A549 treated with DMSO at 1 μM for 4 hours (cell line): ENCODE measurements around the gene DHCR24. TPM values are rescaled to one million over a fixed set of nuclear protein-coding genes. Genes with fewer than 3 reads are reported as not detected.

Source experiments
- total RNA-seq: library from RNA; stranded (reverse); fragments of 200-300 nt; extraction: Qiagen RNA extraction; gene quantifications from 5 replicates; pipeline ENCODE4 v1.2.3, GENCODE V29; 2022; ENCODE audit warnings: low read depth

DHCR24 gene, protein sequence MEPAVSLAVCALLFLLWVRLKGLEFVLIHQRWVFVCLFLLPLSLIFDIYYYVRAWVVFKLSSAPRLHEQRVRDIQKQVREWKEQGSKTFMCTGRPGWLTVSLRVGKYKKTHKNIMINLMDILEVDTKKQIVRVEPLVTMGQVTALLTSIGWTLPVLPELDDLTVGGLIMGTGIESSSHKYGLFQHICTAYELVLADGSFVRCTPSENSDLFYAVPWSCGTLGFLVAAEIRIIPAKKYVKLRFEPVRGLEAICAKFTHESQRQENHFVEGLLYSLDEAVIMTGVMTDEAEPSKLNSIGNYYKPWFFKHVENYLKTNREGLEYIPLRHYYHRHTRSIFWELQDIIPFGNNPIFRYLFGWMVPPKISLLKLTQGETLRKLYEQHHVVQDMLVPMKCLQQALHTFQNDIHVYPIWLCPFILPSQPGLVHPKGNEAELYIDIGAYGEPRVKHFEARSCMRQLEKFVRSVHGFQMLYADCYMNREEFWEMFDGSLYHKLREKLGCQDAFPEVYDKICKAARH
- 39.6 to 43.4 TPM (median 42.6 TPM) in 5 replicates for total RNA-seq

DNA sequence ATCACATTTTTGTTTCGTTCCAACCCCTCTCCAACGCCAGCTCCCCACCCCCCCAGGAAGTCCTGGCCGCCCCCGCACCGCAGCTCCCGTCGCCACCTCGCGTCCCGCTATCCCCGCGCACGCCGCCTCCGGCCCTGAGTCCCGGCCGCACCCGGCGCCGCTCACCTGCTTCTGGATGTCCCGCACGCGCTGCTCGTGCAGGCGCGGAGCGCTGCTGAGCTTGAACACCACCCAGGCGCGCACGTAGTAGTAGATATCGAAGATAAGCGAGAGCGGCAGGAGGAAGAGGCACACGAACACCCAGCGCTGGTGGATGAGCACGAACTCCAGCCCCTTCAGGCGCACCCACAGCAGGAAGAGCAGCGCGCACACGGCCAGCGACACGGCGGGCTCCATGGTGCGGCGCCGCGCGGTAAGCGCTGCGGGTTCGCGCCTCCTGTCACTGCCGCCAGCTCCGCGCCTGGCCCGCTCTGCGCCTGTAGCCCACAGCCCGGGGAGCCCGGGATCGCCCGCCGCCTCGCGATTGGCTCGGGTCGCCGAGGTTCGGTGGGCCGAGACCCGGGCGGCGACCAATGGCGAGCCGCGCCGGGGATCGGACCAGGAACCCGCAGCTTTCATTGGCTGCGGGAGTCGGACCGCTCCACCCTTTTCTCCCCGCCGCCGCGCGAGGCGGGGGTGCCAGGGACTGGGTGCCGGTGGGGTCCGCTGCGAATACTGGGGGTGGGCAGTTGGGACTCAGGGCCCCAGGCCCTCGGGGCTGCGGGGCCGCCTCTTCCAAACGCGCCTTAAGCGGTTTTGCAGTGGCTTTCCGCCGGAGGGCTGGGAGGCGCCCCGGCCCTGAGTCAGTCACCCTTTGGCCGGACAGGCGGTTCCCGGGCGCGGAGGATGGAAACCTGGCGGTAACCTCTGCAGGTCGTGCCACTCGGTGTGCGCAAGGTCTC lies at the start of gene DHCR24:
DHCR24 (minus strand) TSS at position 472 of the 941 bp plus-strand sequence; CDS start at position 396, 76 bp downstream.

DNA sequence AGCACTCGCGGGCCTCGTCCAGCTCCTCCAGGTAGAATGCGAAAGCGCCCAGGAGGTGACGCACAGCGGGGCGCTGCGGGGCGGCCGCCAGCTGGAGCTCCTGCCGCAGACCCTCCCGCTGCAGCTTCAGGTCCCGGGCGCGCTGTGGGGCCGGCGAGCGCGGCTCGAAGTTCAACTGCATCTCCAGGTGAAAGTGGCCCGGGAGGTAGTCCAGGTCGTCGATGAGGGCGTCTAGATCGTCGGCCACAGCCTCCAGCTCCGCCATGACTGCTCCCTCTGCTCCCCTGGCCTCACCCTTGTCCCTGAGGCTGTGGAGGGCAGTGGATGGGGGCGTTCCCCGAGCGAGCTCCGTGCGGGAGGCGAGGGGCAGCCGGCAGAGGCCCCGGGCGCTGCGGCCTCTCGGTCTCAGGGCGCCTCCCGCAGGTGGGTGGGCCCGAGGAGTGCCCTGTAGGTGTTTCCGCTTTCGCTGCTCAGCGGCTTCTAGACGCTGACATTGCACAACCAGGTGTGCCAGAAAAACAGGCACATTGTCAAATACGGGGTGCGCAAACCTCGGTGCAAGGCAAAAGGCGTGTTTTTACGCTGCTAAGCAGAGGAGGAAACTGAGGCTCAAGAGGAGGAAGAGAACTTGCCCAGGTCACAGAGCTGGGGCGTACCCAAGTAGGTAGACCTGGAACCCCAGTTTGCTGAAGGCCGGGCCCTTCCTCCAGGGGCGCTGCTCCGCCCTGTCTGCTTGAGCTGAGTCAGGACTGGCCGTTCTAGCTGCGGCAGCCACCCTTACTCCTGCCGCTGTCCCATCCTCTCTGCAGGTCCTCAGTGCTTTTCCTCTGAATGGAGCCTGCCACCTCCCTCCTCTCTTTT lies 85.9 kb downstream of the DHCR24 start, which contains the start of gene TTC22:
TTC22 (minus strand) TSS at position 425 of the 861 bp plus-strand sequence; CDS start at position 265, 160 bp downstream.

Other genes with a start within 250 kb of the DHCR24 start
- gene MROH7, start 245.4 kb downstream of the DHCR24 start, total RNA-seq: not detected in 5 replicates
- gene TTC4, start 171.3 kb downstream of the DHCR24 start, total RNA-seq: 31.3 to 34.1 TPM (median 31.8 TPM) in 5 replicates
- 4.0 to 5.3 TPM (median 5.1 TPM) in 5 replicates for gene PARS2, start 122.7 kb downstream of the DHCR24 start, total RNA-seq
- not detected in 5 replicates for gene TTC22, start 85.9 kb downstream of the DHCR24 start, total RNA-seq
- gene TMEM61, start 93.4 kb upstream of the DHCR24 start, total RNA-seq: 0.34 to 0.50 TPM (median 0.40 TPM) in 3 of 5 replicates, not detected in the others
- gene BSND, start 111.7 kb upstream of the DHCR24 start, total RNA-seq: not detected in 5 replicates
- gene PCSK9, start 152.4 kb upstream of the DHCR24 start, total RNA-seq: 3.8 to 4.6 TPM (median 4.1 TPM) in 5 replicates